H1 (cell line): ENCODE results near the gene HSPD1. TPM values are rescaled to one million over a fixed set of nuclear protein-coding genes. Genes with fewer than 3 reads are reported as not detected.

Source experiments
- CTCF ChIA-PET: fragments of 300-600 bp; sonication (Branson Sonifier 250); formaldehyde crosslinking; loops from one replicate; lab custom pipeline; 2021; ENCODE audit not compliant: partially characterized antibody; lab: Charles Lee
- POLR2A ChIA-PET: fragments of 300-600 bp; sonication (Branson Sonifier 250); formaldehyde crosslinking; loops from one replicate; lab custom pipeline; 2021; ENCODE audit warnings: inconsistent platforms; ENCODE audit not compliant: partially characterized antibody; lab: Charles Lee
- DNase-seq, 2 experiments: peaks; one replicate each; pipeline versions ENCODE4 v3.0.0 to v3.0.0-alpha.2; 2010 to 2022; ENCODE audit warnings: low spot score in 2 of 2, low read depth in 1 of 2, mixed read lengths in 1 of 2
- FAIRE-seq: peaks from 2 replicates; lab custom pipeline; 2011; peaks lifted over from hg19 to GRCh38; lab: Jason Lieb, UNC
- H2AFZ ChIP-seq: 2 replicates; pipeline ENCODE4 v1.8.1; 2012; ENCODE audit warnings: low read length, inconsistent platforms
- H2AK5ac ChIP-seq: 2 replicates; pipeline ENCODE4 v1.6.1; 2013; ENCODE audit warnings: low read depth, low read length
- H2BK120ac ChIP-seq: replicated peaks from 2 replicates; pipeline ENCODE3; 2013; ENCODE audit warnings: low read depth, low read length, inconsistent platforms
- H2BK12ac ChIP-seq: 2 replicates; pipeline ENCODE4 v1.6.1; 2013; ENCODE audit warnings: low read depth, low read length
- H2BK15ac ChIP-seq: 2 replicates; pipeline ENCODE4 v1.6.1; 2013; ENCODE audit warnings: low read length
- H2BK20ac ChIP-seq: 2 replicates; pipeline ENCODE4 v1.6.1; 2013; ENCODE audit warnings: low read length
- H2BK5ac ChIP-seq: 2 replicates; pipeline ENCODE4 v1.6.1; 2013; ENCODE audit warnings: low read depth, low read length
- H3K14ac ChIP-seq: 2 replicates; pipeline ENCODE4 v1.6.1; 2013; ENCODE audit warnings: inconsistent platforms; ENCODE audit not compliant: insufficient read length
- H3K18ac ChIP-seq: 2 replicates; pipeline ENCODE4 v1.6.1; 2013; ENCODE audit warnings: low read length; ENCODE audit errors: extremely low read depth
- H3K23ac ChIP-seq: 2 replicates; pipeline ENCODE4 v1.6.1; 2013; ENCODE audit warnings: inconsistent platforms; ENCODE audit not compliant: insufficient read length
- H3K23me2 ChIP-seq: 2 replicates; pipeline ENCODE4 v1.6.1; 2013; ENCODE audit warnings: low read depth, low read length
- H3K27ac ChIP-seq: 2 replicates; pipeline ENCODE4 v1.6.1; 2011; ENCODE audit warnings: low read depth, low read length, inconsistent platforms
- H3K27me3 ChIP-seq, 4 experiments: replicated peaks in 1 of 4; 1 replicate in 1 of 4; 2 replicates in 3 of 4; pipeline versions ENCODE4 v1.6.1 to v1.8.1; 2011 to 2013; ENCODE audit warnings: low read length in 3 of 4, mild to moderate bottlenecking in 3 of 4, inconsistent platforms in 2 of 4, mixed read lengths in 2 of 4, moderate library complexity in 1 of 4; ENCODE audit not compliant: control insufficient read depth in 3 of 4, insufficient read depth in 3 of 4; ENCODE audit errors: extremely low read depth in 1 of 4
- H3K36me3 ChIP-seq, 4 experiments: 2 replicates each; pipeline versions ENCODE4 v1.6.1 to v1.8.1; 2011 to 2013; ENCODE audit warnings: mild to moderate bottlenecking in 4 of 4, low read length in 3 of 4, moderate library complexity in 2 of 4, control low read depth in 1 of 4, inconsistent platforms in 1 of 4; ENCODE audit not compliant: insufficient read depth in 4 of 4, control insufficient read depth in 2 of 4
- H3K4ac ChIP-seq: replicated peaks from 2 replicates; pipeline ENCODE3; 2013; ENCODE audit warnings: low read length, low read depth, mixed read lengths, inconsistent platforms; ENCODE audit not compliant: insufficient read length
- H3K4me1 ChIP-seq, 4 experiments: replicated peaks in 1 of 4; 1 replicate in 1 of 4; 2 replicates in 3 of 4; pipeline versions ENCODE4 v1.6.1 to v1.8.1; 2011 to 2013; ENCODE audit warnings: low read length in 3 of 4, inconsistent platforms in 2 of 4, mixed read lengths in 1 of 4; ENCODE audit not compliant: insufficient read depth in 4 of 4, control insufficient read depth in 3 of 4
- H3K4me2 ChIP-seq, 2 experiments: 2 replicates each; pipeline versions ENCODE4 v1.6.1 to v1.8.1; 2011 to 2013; ENCODE audit warnings: low read depth in 2 of 2, low read length in 2 of 2, control low read depth in 1 of 2, inconsistent platforms in 1 of 2, mild to moderate bottlenecking in 1 of 2; ENCODE audit not compliant: insufficient read depth in 1 of 2
- H3K4me3 ChIP-seq, 4 experiments: fragments of 200-600, 300-600 bp in 1 of 4; sonication (generic), shearing (Covaris generic), sonication (Bioruptor Twin) in 1 of 4; 2 replicates each; pipeline versions ENCODE4 v1.5.1 to v1.8.1; 2011 to 2016; ENCODE audit warnings: low read length in 4 of 4, low read depth in 3 of 4, control low read depth in 2 of 4, inconsistent platforms in 2 of 4, mild to moderate bottlenecking in 2 of 4, mixed read lengths in 1 of 4, moderate library complexity in 1 of 4; ENCODE audit not compliant: insufficient read depth in 2 of 4; ENCODE audit errors: extremely low read depth in 1 of 4
- H3K56ac ChIP-seq: replicated peaks from 2 replicates; pipeline ENCODE3; 2013; ENCODE audit warnings: low read depth, mild to moderate bottlenecking, mixed read lengths, low read length, inconsistent platforms; ENCODE audit not compliant: insufficient read length
- H3K79me1 ChIP-seq: 2 replicates; pipeline ENCODE4 v1.6.1; 2013; ENCODE audit warnings: low read depth, low read length, control low read depth
- H3K79me2 ChIP-seq, 2 experiments: 2 replicates each; pipeline versions ENCODE4 v1.6.1 to v1.8.1; 2012 to 2013; ENCODE audit warnings: low read length in 2 of 2, mild to moderate bottlenecking in 2 of 2, inconsistent platforms in 1 of 2; ENCODE audit not compliant: insufficient read depth in 2 of 2, control insufficient read depth in 1 of 2
- H3K9ac ChIP-seq, 4 experiments: replicated peaks in 1 of 4; 1 replicate in 1 of 4; 2 replicates in 3 of 4; pipeline versions ENCODE4 v1.6.1 to v1.8.1; 2011 to 2013; ENCODE audit warnings: low read depth in 3 of 4, low read length in 3 of 4, control low read depth in 2 of 4, mild to moderate bottlenecking in 2 of 4, moderate library complexity in 2 of 4, inconsistent platforms in 1 of 4; ENCODE audit errors: extremely low read depth in 1 of 4
- H3K9me3 ChIP-seq, 2 experiments: 2 replicates each; pipeline versions ENCODE4 v1.6.1 to v1.8.1; 2012 to 2013; ENCODE audit warnings: mild to moderate bottlenecking in 2 of 2, moderate library complexity in 2 of 2, control low read depth in 1 of 2, inconsistent platforms in 1 of 2, low read depth in 1 of 2, low read length in 1 of 2, mixed read lengths in 1 of 2; ENCODE audit not compliant: insufficient read depth in 2 of 2
- H4K20me1 ChIP-seq, 2 experiments: replicated peaks in 1 of 2; 2 replicates each; pipeline versions ENCODE3 to v1.8.1; 2011 to 2013; ENCODE audit warnings: inconsistent platforms in 2 of 2, low read length in 2 of 2, mild to moderate bottlenecking in 1 of 2; ENCODE audit not compliant: insufficient read depth in 2 of 2, control insufficient read depth in 1 of 2
- H4K5ac ChIP-seq: 2 replicates; pipeline ENCODE4 v1.6.1; 2013; ENCODE audit warnings: low read length, low read depth, mixed read lengths, inconsistent platforms; ENCODE audit not compliant: insufficient read length
- H4K8ac ChIP-seq: 2 replicates; pipeline ENCODE4 v1.8.0; 2013; ENCODE audit warnings: mild to moderate bottlenecking, moderate library complexity, low read length, inconsistent platforms; ENCODE audit not compliant: insufficient read depth; ENCODE audit errors: extremely low read depth
- H4K91ac ChIP-seq: replicated peaks from 2 replicates; pipeline ENCODE3; 2013; ENCODE audit warnings: low read length, mixed read lengths, inconsistent platforms; ENCODE audit not compliant: insufficient read length
- SIX5 ChIP-seq: IDR thresholded peaks from 2 replicates; pipeline ENCODE4 v1.6.1; 2011; ENCODE audit warnings: mild to moderate bottlenecking, low read depth, low read length
- YY1 ChIP-seq: IDR thresholded peaks from 2 replicates; pipeline ENCODE4 v1.6.1; 2011; ENCODE audit warnings: low read depth, mild to moderate bottlenecking, low read length
- WGBS, 2 experiments: shearing (Covaris generic) in 1 of 2; methylation state at CpG; one replicate each; pipeline versions ENCODE4 v1.1.6 to v1.1.7; 2013 to 2015; ENCODE audit warnings: low lambda C conversion rate in 2 of 2, mixed read lengths in 2 of 2, inconsistent platforms in 1 of 2, low coverage in 1 of 2, missing lambda C conversion rate in 1 of 2; ENCODE audit not compliant: insufficient replicate concordance in 2 of 2, insufficient coverage in 1 of 2, insufficient read length in 1 of 2; ENCODE audit errors: extremely low coverage in 1 of 2, missing lambda C conversion rate in 1 of 2; 5-methylcytosine and 5-hydroxymethylcytosine counted together
- polyA plus RNA-seq, 7 experiments: library from polyadenylated mRNA; depleted of rRNA in 3 of 7; stranded (reverse) in 5 of 7; unstranded in 2 of 7; fragments of >200 nt in 5 of 7; fragments of 200-250 nt in 2 of 7; gene quantifications; 1 replicate in 5 of 7; 2 replicates in 1 of 7; 4 replicates in 1 of 7; pipeline versions ENCODE4 v1.2.1 to v1.2.3, GENCODE V29; 2011 to 2013; ENCODE audit warnings: missing spikeins in 2 of 7, mixed read lengths in 2 of 7
- total RNA-seq: library from RNA; stranded (reverse); fragmentation: NEBNext Ultra II Directional; extraction: Animal tissue kit (Norgen Biotek cat#: 25700); gene quantifications from 2 replicates; pipeline ENCODE4 v1.2.1, GENCODE V29; 2021
- TF ChIP-seq, protein P1 (sequence below): IDR thresholded peaks from 2 replicates; pipeline ENCODE4 v1.6.1; 2011; ENCODE audit warnings: low read depth, mild to moderate bottlenecking, low read length; ENCODE audit not compliant: insufficient read depth

HSPD1 gene
- total and polyA plus RNA-seq, 2 of the 8 experiments (the other 6 are each of a cell fraction or from before 2014, with no cell fraction given): 221 to 1,108 TPM

DNA sequence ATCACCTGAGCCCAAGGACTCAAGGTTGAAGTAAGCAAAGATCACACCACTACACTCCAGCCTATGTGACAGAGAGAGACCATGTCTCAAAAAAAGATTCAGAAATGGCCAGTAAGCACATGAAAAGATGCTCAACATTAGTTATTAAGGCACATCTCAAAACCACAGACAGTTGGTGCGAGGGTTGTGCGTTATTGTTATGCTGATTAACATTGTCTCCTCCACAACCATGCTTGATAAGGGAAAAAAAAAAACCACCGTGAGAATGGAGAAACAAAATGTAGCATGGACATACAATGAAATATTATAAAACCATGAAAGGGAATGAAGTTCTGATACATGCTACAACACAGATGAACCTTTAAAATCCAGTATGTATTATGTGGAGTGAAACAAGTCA, 43.6 kb upstream of the HSPD1 start:
- POLR2A ChIA-PET: interaction anchor here (1.7 kb wide), 1 partner anchor 28 kb away, joined by 5 read pairs; the partner anchor contains the start of gene MOB4
- CTCF ChIA-PET: no interaction called here
- Histone ChIP-seq H3K4ac (no peak overlapping the region), H2BK120ac (no peak overlapping the region), H2BK15ac (no peak overlapping the region), H3K18ac (no peak overlapping the region), H3K14ac (no peak overlapping the region), H4K91ac (no peak overlapping the region), H2BK5ac (no peak overlapping the region), H2AFZ (no peak overlapping the region), H4K20me1 (peaks cover 0 to 3% of the 10 kb centered on the region in 2 experiments), H4K5ac (no peak overlapping the region), H3K27ac (no peak overlapping the region), H3K79me1 (no peaks in the 10 kb centered on the region; the same call in 1 of the 2 replicates), H2AK5ac (no peak overlapping the region), H3K9me3 (no peaks in the 10 kb centered on the region), H3K4me3 (no peak overlapping the region), H3K9ac (no peak overlapping the region), H2BK12ac (no peak overlapping the region), H4K8ac (no peak overlapping the region), H3K79me2 (peaks cover 0 to 7% of the 10 kb centered on the region in 2 experiments; a peak in 3 of 4 replicates), H3K56ac (no peak overlapping the region), H3K4me2 (no peak overlapping the region), H2BK20ac (no peak overlapping the region), H3K36me3 (peaks cover 4 to 36% (median 13%) of the 10 kb centered on the region in 4 experiments; a peak in 7 of 8 replicates), H3K23ac (no peak overlapping the region), H3K4me1 (no peaks in the 10 kb centered on the region), H3K27me3 (no peaks in the 10 kb centered on the region), H3K23me2 (no peaks in the 10 kb centered on the region)
- DNase-seq (no peak), FAIRE-seq (no peak)
- WGBS, 2 experiments: 87% methylated on average over 3 of the region's 3 CpGs; no CpG with 5 or more reads in 1 of the 2 experiments
- TF ChIP-seq, protein P1, sequence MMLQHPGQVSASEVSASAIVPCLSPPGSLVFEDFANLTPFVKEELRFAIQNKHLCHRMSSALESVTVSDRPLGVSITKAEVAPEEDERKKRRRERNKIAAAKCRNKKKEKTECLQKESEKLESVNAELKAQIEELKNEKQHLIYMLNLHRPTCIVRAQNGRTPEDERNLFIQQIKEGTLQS: no peak
- no peak for TF ChIP-seq SIX5
- TF ChIP-seq YY1: no peak
